ENCODE data around the gene MMP23B. TPM values are rescaled to one million over a fixed set of nuclear protein-coding genes. Genes with fewer than 3 reads are reported as not detected.

Gene MMP23B
- total and polyA plus RNA-seq, 10 of the 15 experiments (the other 5 are each of a cell fraction or from before 2014, with no cell fraction given) = 0.25 to 0.76 (median 0.34) TPM; not detected in 4

- ChIA-PET CTCF (no interaction called here), POLR2A (no interaction called here), SMC1A (ENCODE audit: uncharacterized antibody, unreplicated experiment) (no interaction called here), RAD21 (ENCODE audit: unreplicated experiment) (no interaction called here)
- ATAC-seq (no peak), DNase-seq (ENCODE audit: low read depth, low spot score) (no peak), FAIRE-seq (no peak)
- no peaks in the 10 kb centered on the region for H3K79me2 ChIP-seq (ENCODE audit: control insufficient read depth, insufficient read depth, low read length)
- H2AFZ ChIP-seq (ENCODE audit: control insufficient read depth, low read depth, low read length) = no peak overlapping the region
- WGBS (ENCODE audit: insufficient coverage, insufficient replicate concordance, low lambda C conversion rate, missing lambda C conversion rate) = 73% methylated on average over 31 of the region's 31 CpGs
- no peak overlapping the region for H3K9ac ChIP-seq (ENCODE audit: control insufficient read depth, insufficient read depth, low read length)
- no peak overlapping the region for H3K4me3 ChIP-seq
- in situ Hi-C loops (cut with MboI) = no loop called here
- no peak overlapping the region for H3K4me2 ChIP-seq (ENCODE audit: control insufficient read depth, insufficient read depth)
- no peaks in the 10 kb centered on the region for H4K20me1 ChIP-seq (ENCODE audit: control insufficient read depth, insufficient read depth)
- no peaks in the 10 kb centered on the region for H3K36me3 ChIP-seq (ENCODE audit: control insufficient read depth in 2 of 2, insufficient read depth in 2 of 2, low read length in 1 of 2)
- intact Hi-C loops (cut with micrococcal nuclease; ENCODE audit: unreplicated experiment) = no loop called here
- H3K4me1 ChIP-seq (ENCODE audit: control insufficient read depth, insufficient read depth, low read length) = peaks cover 7% of the 10 kb centered on the region; the same call in 1 of the 2 replicates
- TF ChIP-seq USF2 (IDR thresholded peaks at IDR 0.05; ENCODE audit: borderline replicate concordance, low read depth, low read length) = no peak
- no peak for TF ChIP-seq NBN (IDR thresholded peaks at IDR 0.05)
- no peak for TF ChIP-seq ETV6 (conservative IDR thresholded peaks at IDR 0.05 in 1 of 2, IDR thresholded peaks at IDR 0.05 in 1 of 2; ENCODE audit: borderline replicate concordance in 1 of 2, low read depth in 1 of 2)
- TF ChIP-seq ZNF217 (IDR thresholded peaks at IDR 0.05) = no peak
- TF ChIP-seq NFXL1 (IDR thresholded peaks at IDR 0.05; ENCODE audit: borderline replicate concordance) = no peak
- no peak for TF ChIP-seq ZBTB11 (CRISPR knock-in tag; IDR thresholded peaks at IDR 0.05)
- TF ChIP-seq MYC (IDR thresholded peaks at IDR 0.05; ENCODE audit: insufficient read depth, insufficient read length, insufficient replicate concordance, low read length, severe bottlenecking) = no peak
- no peak for TF ChIP-seq RUNX3 (IDR thresholded peaks at IDR 0.05; ENCODE audit: low read length)
- TF ChIP-seq EP300 (IDR thresholded peaks at IDR 0.05; ENCODE audit: borderline replicate concordance in 1 of 2, control insufficient read depth in 1 of 2, low read depth in 2 of 2, low read length in 2 of 2) = no peak
- TF ChIP-seq SRF (IDR thresholded peaks at IDR 0.05; ENCODE audit: low read depth in 2 of 2, low read length in 2 of 2) = no peak
- TF ChIP-seq ZZZ3 (IDR thresholded peaks at IDR 0.05; ENCODE audit: control insufficient read depth, insufficient read length, low read depth) = no peak
- TF ChIP-seq NR2C2 (IDR thresholded peaks at IDR 0.05; ENCODE audit: borderline replicate concordance, control insufficient read depth, insufficient read length, low read depth) = no peak
- no peak for TF ChIP-seq PKNOX1 (IDR thresholded peaks at IDR 0.05)
- no peaks in the 10 kb centered on the region; a peak in 1 of 4 replicates for H3K27me3 ChIP-seq (replicated peaks in 1 of 2; ENCODE audit: control insufficient read depth in 2 of 2, insufficient read depth in 2 of 2, low read length in 1 of 2)
- H3K9me3 ChIP-seq (replicated peaks; ENCODE audit: control insufficient read depth, insufficient read depth, low read length) = no peaks in the 10 kb centered on the region
- H3K27ac ChIP-seq (ENCODE audit: control insufficient read depth, insufficient read depth) = no peak overlapping the region
- no TSS peak for BruUV-seq (replicated peaks)
These were observed 10.6 kb upstream of the MMP23B start for GRCh38 chr1:1621173-1622009.

Data from GM12878 (cell line).